ENCODE measurements around the gene ABCC8.

The ABCC8 gene

GRCh38 chr11:17389957-17390649, 86.5 kb downstream of the ABCC8 start:
- no peak for DNase-seq (ENCODE audit: low read depth)
- TF ChIP-seq CTCF (conservative IDR thresholded peaks at IDR 0.05; ENCODE audit: control insufficient read depth, insufficient read depth, low read depth, low read length), result no peak
- H3K4me3 ChIP-seq (ENCODE audit: control insufficient read depth, low read depth, low read length), result no peak overlapping the region

- DNase-seq (ENCODE audit: low read depth), result no peak
- H3K4me3 ChIP-seq (ENCODE audit: control insufficient read depth, low read depth, low read length), result peak overlapping the region; percentile 7
- no peak for TF ChIP-seq CTCF (conservative IDR thresholded peaks at IDR 0.05; ENCODE audit: control insufficient read depth, insufficient read depth, low read depth, low read length)
These were observed 87.3 kb downstream of the ABCC8 start for GRCh38 chr11:17389211-17389956.

- TF ChIP-seq CTCF (conservative IDR thresholded peaks at IDR 0.05; ENCODE audit: control insufficient read depth, insufficient read depth, low read depth, low read length), result no peak
- no peak for DNase-seq (ENCODE audit: low read depth)
- peak within 1 kb of the TSS; percentile 7 for H3K4me3 ChIP-seq (ENCODE audit: control insufficient read depth, low read depth, low read length)
These were observed 87.9 kb downstream of the ABCC8 start, which contains the start of gene KCNJ11 for GRCh38 chr11:17388609-17389210. Gene KCNJ11, minus strand, starts transcription at chr11:17388659. Its CDS starts 568 bp downstream, at chr11:17388091.

DNA sequence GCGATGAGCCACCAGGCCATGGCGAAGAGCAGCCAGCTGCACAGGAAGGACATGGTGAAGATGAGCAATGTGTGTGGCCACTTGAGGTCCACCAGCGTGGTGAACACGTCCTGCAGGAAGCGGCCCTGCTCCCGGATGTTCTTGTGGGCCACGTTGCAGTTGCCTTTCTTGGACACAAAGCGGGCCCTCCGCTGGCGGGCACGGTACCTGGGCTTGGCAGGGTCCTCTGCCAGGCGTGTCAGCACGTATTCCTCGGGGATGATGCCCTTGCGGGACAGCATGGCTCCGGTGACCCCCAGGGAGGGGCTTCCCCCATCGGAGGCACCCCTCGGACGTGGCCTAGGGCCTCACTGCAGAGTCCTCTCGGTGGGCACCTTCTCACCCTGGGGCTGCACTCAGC, 88.8 kb downstream of the ABCC8 start:
- H3K4me3 ChIP-seq (ENCODE audit: control insufficient read depth, low read depth, low read length), result no peak overlapping the region
- TF ChIP-seq CTCF (conservative IDR thresholded peaks at IDR 0.05; ENCODE audit: control insufficient read depth, insufficient read depth, low read depth, low read length), result no peak
- no peak for DNase-seq (ENCODE audit: low read depth)

GRCh38 chr11:17387254-17387653, 89.4 kb downstream of the ABCC8 start:
- no peak for TF ChIP-seq CTCF (conservative IDR thresholded peaks at IDR 0.05; ENCODE audit: control insufficient read depth, insufficient read depth, low read depth, low read length)
- H3K4me3 ChIP-seq (ENCODE audit: control insufficient read depth, low read depth, low read length), result no peak overlapping the region
- no peak for DNase-seq (ENCODE audit: low read depth)

DNA sequence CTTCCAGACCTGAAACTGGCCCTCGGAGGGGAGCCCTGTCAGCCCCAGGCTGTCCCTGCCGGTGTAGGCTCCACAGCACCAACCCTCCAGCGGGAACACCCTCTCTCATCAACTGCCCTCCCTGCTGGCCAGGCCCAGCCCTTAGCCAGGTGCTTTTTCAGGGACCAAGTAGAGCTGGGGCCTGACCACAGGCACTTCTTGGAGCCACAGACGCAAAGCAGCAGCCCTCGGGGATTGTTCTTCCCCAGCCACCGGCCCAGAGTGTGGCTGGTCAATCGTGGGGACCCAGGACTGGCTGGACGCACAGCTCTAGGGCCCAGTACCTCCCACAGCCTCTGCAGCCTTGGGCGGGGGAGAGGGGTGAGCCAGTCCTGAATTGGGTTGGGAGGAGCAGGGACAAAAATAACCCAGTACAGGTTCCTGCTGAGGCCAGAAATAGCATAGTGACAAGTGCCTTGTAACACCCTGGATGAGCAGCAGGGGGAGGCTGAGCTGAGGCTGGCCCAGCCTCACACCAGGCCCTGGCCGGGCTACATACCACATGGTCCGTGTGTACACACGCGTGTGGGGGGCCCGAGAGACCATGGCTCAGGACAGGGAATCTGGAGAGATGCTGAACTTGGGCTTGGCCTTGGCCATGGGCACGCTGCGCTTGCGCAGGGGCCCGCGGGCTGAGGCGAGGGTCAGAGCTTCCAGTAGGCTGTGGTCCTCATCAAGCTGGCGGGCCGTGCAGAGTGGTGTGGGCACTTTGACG, 90.1 kb downstream of the ABCC8 start:
- peak; percentile 63 for TF ChIP-seq CTCF (conservative IDR thresholded peaks at IDR 0.05; ENCODE audit: control insufficient read depth, insufficient read depth, low read depth, low read length)
- H3K4me3 ChIP-seq (ENCODE audit: control insufficient read depth, low read depth, low read length), result no peak overlapping the region
- peak; percentile 42 for DNase-seq (ENCODE audit: low read depth)

Measured in fibroblast of mammary gland (primary cell).